Measurements from ENCODE around the gene PGAM1. TPM values are rescaled to one million over a fixed set of nuclear protein-coding genes. Genes with fewer than 3 reads are reported as not detected.

The PGAM1 gene
- total and polyA plus RNA-seq, 2 of the 4 experiments (the other 2 are of a cell fraction) = 686 to 841 TPM

GRCh38 chr10:97390091-97390490, 35.9 kb upstream of the PGAM1 start:
- H2AFZ ChIP-seq (replicated peaks; ENCODE audit: low read length, poor library complexity) = no peak overlapping the region
- H3K18ac ChIP-seq (ENCODE audit: low read depth, low read length) = no peak overlapping the region
- no peaks in the 10 kb centered on the region for H3K9me3 ChIP-seq (ENCODE audit: control insufficient read depth, insufficient read depth, low read length)
- no peaks in the 10 kb centered on the region for H4K20me1 ChIP-seq (ENCODE audit: insufficient read depth, low read length)
- in situ Hi-C loops (cut with MboI; ENCODE audit: low sequenced_read_pairs) (no loop called here), dilution Hi-C loops (cut with HindIII; ENCODE audit: low sequenced_read_pairs, unreplicated experiment) (no loop called here), intact Hi-C loops (cut with micrococcal nuclease) (no loop called here)
- DNase-seq (no peak), ATAC-seq (ENCODE audit: low read depth) (no peak)
- 83% methylated on average over 5 of the region's 5 CpGs; no CpG with 5 or more reads in 1 of the 2 experiments for WGBS, 2 experiments (ENCODE audit: extremely low coverage in 2 of 2, insufficient read length in 1 of 2)
- no peak overlapping the region for H2BK20ac ChIP-seq (ENCODE audit: low read depth, low read length)
- H2AK9ac ChIP-seq (replicated peaks; ENCODE audit: low read depth, low read length, poor library complexity) = no peak overlapping the region
- no peak overlapping the region for H2BK120ac ChIP-seq (ENCODE audit: low read depth, low read length)
- H3K56ac ChIP-seq (ENCODE audit: extremely low read depth, insufficient read depth, low read length) = no peak overlapping the region
- H3K9me1 ChIP-seq (ENCODE audit: insufficient read depth, low read length) = no peaks in the 10 kb centered on the region; the same call in 1 of the 2 replicates
- TF ChIP-seq, protein P1, sequence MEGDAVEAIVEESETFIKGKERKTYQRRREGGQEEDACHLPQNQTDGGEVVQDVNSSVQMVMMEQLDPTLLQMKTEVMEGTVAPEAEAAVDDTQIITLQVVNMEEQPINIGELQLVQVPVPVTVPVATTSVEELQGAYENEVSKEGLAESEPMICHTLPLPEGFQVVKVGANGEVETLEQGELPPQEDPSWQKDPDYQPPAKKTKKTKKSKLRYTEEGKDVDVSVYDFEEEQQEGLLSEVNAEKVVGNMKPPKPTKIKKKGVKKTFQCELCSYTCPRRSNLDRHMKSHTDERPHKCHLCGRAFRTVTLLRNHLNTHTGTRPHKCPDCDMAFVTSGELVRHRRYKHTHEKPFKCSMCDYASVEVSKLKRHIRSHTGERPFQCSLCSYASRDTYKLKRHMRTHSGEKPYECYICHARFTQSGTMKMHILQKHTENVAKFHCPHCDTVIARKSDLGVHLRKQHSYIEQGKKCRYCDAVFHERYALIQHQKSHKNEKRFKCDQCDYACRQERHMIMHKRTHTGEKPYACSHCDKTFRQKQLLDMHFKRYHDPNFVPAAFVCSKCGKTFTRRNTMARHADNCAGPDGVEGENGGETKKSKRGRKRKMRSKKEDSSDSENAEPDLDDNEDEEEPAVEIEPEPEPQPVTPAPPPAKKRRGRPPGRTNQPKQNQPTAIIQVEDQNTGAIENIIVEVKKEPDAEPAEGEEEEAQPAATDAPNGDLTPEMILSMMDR (conservative IDR thresholded peaks at IDR 0.05; ENCODE audit: low read depth, low read length) = no peak
- no peak for TF ChIP-seq CEBPB (IDR thresholded peaks at IDR 0.05; ENCODE audit: low read depth, low read length)
- no peak for TF ChIP-seq SMC3 (IDR thresholded peaks at IDR 0.05; ENCODE audit: low read depth, low read length)
- no peak for TF ChIP-seq MAFK (IDR thresholded peaks at IDR 0.05; ENCODE audit: low read depth, low read length)
- TF ChIP-seq BHLHE40 (IDR thresholded peaks at IDR 0.05; ENCODE audit: low read depth, low read length) = no peak
- no peak for TF ChIP-seq RFX5 (IDR thresholded peaks at IDR 0.05; ENCODE audit: low read depth, low read length)
- TF ChIP-seq RCOR1 (IDR thresholded peaks at IDR 0.05; ENCODE audit: insufficient replicate concordance, low read length) = no peak
- TF ChIP-seq, protein P2, sequence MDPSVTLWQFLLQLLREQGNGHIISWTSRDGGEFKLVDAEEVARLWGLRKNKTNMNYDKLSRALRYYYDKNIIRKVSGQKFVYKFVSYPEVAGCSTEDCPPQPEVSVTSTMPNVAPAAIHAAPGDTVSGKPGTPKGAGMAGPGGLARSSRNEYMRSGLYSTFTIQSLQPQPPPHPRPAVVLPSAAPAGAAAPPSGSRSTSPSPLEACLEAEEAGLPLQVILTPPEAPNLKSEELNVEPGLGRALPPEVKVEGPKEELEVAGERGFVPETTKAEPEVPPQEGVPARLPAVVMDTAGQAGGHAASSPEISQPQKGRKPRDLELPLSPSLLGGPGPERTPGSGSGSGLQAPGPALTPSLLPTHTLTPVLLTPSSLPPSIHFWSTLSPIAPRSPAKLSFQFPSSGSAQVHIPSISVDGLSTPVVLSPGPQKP (IDR thresholded peaks at IDR 0.05; ENCODE audit: borderline replicate concordance, low read depth, low read length) = no peak
- H4K8ac ChIP-seq (ENCODE audit: low read depth in 2 of 2, low read length in 2 of 2) = no peak overlapping the region
- H4K5ac ChIP-seq (ENCODE audit: low read depth, low read length) = no peak overlapping the region
- no peak overlapping the region for H3K4ac ChIP-seq (ENCODE audit: low read depth, low read length)
- no peak overlapping the region for H3K4me3 ChIP-seq (ENCODE audit: insufficient read depth, low read depth, low read length)
- no TSS peak for BruUV-seq (replicated peaks)
- H4K91ac ChIP-seq (ENCODE audit: insufficient read depth, low read depth, low read length) = no peak overlapping the region
- H3K4me2 ChIP-seq (ENCODE audit: low read depth, low read length) = no peak overlapping the region
- no peak overlapping the region for H2AK5ac ChIP-seq (ENCODE audit: low read depth, low read length)
- H3K36me3 ChIP-seq (ENCODE audit: control insufficient read depth, insufficient read depth, low read length) = peaks cover 41% of the 10 kb centered on the region
- no peak overlapping the region for H3K9ac ChIP-seq (ENCODE audit: low read depth, low read length)
- H2BK5ac ChIP-seq (ENCODE audit: low read depth, low read length, poor library complexity, severe bottlenecking) = no peak overlapping the region
- ChIA-PET POLR2A (ENCODE audit: unreplicated experiment) (no interaction called here), CTCF (no interaction called here)
- H3K27me3 ChIP-seq (ENCODE audit: control insufficient read depth, insufficient read depth, low read length) = no peaks in the 10 kb centered on the region
- H2BK15ac ChIP-seq (ENCODE audit: low read depth, low read length) = no peak overlapping the region
- H3K4me1 ChIP-seq (ENCODE audit: control insufficient read depth, insufficient read depth, low read length) = no peaks in the 10 kb centered on the region
- no peak overlapping the region for H3K27ac ChIP-seq (ENCODE audit: insufficient read depth, low read length)
- no peak overlapping the region for H3K23ac ChIP-seq (ENCODE audit: low read depth, low read length)
- H3K14ac ChIP-seq (replicated peaks; ENCODE audit: low read depth, low read length) = no peak overlapping the region
- peaks cover 0 to 6% of the 10 kb centered on the region in 2 experiments; a peak in 2 of 4 replicates for H3K79me1 ChIP-seq (ENCODE audit: low read depth in 1 of 2, low read length in 2 of 2)
